HG03175 (cell line): Measurements from ENCODE around the gene HLTF.
"Not testable (repeated sequence)": the region's sequence is repeated elsewhere in the genome, so short reads cannot be mapped to it uniquely, and the experiment has no call there.

ENCODE experiments used
- ATAC-seq: cut with Tn5 transposase; IDR thresholded peaks from one replicate; pipeline ENCODE4 v1.9.1; 2021; ENCODE audit warnings: mild to moderate bottlenecking, moderate library complexity; ENCODE audit not compliant: unreplicated experiment

The HLTF gene

GRCh38 chr3:148992027-148992634, 94.2 kb downstream of the HLTF start:
- ATAC-seq = peak; percentile 27

GRCh38 chr3:148991219-148992026, 94.9 kb downstream of the HLTF start, which contains the start of gene GYG1:
Gene GYG1, plus strand, starts transcription at chr3:148991540. Its CDS starts 101 bp downstream, at chr3:148991641.
- peak; percentile 89 for ATAC-seq

- ATAC-seq = peak; percentile 24
Measured at GRCh38 chr3:148990236-148990635, 96.1 kb downstream of the HLTF start.

GRCh38 chr3:148987551-148987950, 98.8 kb downstream of the HLTF start:
- ATAC-seq = not testable (repeated sequence)

GRCh38 chr3:148981273-148981672, 105.1 kb downstream of the HLTF start:
- no peak for ATAC-seq
